ENCODE results near the gene MANBA.
A peak's percentile ranks its signal among the peaks of the same experiment; 100 is the strongest.

MANBA gene

GRCh38 chr4:102667001-102667400, 93.8 kb downstream of the MANBA start:
- DNase-seq: no peak

GRCh38 chr4:102665527-102665926, 95.2 kb downstream of the MANBA start:
- no peak for DNase-seq

- peak; percentile 57 for DNase-seq
Observed at GRCh38 chr4:102663073-102663472, 97.7 kb downstream of the MANBA start.

- DNase-seq: no peak
Observed at GRCh38 chr4:102657206-102657605, 103.6 kb downstream of the MANBA start.

- DNase-seq: no peak
Observed at GRCh38 chr4:102647117-102647516, 113.7 kb downstream of the MANBA start.

- DNase-seq: peak; percentile 79
Observed at GRCh38 chr4:102642631-102643298, 118.0 kb downstream of the MANBA start.

GRCh38 chr4:102641793-102642192, 119.0 kb downstream of the MANBA start:
- DNase-seq: no peak

DNA sequence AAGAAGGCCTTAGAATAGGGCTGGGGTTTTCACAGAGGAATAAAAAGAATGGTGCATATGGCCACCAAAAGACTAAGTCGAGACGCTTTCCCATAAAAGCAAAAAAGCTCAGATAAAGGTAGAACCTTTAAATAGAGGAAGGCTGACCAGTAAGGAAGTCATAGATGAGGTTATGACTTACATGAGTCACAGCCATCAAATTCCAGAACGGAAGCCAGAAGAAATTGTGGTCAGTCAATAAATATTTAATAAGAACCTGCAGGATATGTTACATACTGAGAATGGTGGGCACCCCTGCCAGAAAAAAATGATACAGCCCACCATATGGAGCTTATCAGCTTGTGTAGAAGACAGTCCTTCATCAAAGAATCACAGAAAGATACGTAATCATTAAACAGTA, 120.1 kb downstream of the MANBA start:
- DNase-seq: peak; percentile 46

GRCh38 chr4:102639598-102639997, 121.2 kb downstream of the MANBA start:
- no peak for DNase-seq

DNA sequence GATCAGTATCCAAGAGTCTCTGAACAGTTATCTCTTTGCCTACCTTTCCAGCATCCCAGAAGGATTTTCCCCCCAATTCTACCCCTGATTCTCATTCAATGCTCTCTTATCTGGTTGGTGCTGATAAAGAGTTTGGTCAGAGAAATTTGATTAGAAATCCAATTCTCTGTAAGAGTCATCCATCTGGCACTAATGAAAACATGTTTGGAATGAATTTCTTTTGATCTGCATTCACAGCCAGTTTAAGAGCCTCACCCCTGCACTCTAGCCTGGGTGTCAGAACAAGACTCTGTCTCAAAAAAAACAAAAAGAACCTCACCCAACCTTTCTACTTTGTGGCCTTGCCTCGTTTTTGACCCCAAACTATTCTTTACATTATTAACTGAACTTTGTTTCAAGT, 122.1 kb downstream of the MANBA start:
- peak; percentile 8 for DNase-seq

- DNase-seq: no peak
Observed at GRCh38 chr4:102637391-102637790, 123.4 kb downstream of the MANBA start.

GRCh38 chr4:102633100-102633499, 127.7 kb downstream of the MANBA start:
- no peak for DNase-seq

- peak; percentile 23 for DNase-seq
Observed at GRCh38 chr4:102632241-102633065, 128.3 kb downstream of the MANBA start.

DNA sequence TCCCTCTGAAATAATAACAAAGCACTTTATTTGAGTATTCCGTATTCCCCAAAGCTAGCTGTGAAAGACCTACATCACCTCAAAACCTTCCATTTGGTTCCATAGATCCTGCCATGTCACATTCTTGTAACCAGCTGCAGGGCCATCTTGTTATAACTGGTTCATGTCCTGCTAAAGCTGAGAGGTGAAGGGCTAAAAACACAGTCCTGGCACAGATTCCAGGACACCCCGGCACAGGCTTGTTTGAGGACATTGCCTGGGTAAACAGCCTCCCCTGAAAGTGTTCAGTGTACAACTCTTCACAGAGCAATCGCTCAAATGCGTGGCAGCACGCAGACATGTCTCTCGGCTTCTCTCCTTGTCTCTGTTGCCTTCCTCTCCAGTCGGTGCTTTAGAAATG, 129.2 kb downstream of the MANBA start:
- DNase-seq: no peak

DNA sequence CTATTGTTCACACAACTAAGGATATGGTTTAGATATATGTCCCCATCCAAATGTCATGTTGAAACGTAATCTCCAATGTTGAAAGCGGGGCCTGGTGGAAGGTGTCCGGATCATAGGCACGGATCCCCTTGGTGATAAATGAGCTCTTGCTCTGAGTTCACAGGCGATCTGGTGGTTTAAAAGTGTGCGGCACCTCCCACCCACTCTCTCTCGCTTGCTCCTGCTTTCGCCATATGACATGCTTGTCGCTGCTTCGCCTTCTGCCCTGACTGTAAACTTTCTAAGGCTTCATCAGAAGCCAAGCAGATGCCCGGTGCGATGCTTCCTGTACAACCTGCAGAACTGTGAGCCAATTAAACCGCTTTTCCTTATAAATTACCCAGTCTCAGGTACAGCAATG, 131.1 kb downstream of the MANBA start:
- DNase-seq: no peak

DNA sequence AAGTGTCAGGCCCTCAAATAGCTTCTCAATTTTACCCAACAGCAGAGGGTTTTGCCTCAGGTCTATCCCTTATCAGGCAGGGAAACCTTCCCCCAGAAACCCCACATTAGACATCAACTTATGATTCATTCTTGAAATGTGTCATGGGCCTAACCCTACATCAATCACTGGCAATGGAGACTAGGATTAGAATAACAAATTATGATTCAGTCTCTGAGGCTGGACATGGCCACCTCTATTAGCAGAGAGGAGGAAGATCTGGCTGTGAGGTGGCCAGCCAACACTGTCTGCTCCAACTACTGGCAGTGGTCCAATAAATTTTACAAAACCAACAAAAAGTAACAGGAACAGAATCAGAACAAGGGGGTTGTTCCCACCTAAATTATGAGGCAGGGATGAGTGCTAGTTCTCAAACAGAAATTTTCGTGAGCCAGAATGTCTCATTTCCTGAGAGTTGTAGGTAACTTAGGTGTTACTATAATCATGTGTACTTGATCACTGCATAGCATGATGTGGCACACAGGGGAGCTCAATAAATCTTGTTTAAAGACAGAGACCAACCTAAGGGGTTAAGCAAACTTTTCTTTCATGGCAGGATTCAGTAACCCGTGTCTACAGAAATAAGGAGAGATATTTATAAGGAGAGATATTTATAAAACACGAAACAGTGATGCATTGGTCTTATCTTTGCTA, 132.8 kb downstream of the MANBA start:
- DNase-seq: peak; percentile 59

- peak; percentile 34 for DNase-seq
Observed at GRCh38 chr4:102625232-102625930, 135.4 kb downstream of the MANBA start.

- no peak for DNase-seq
Observed at GRCh38 chr4:102624505-102624904, 136.3 kb downstream of the MANBA start.

DNA sequence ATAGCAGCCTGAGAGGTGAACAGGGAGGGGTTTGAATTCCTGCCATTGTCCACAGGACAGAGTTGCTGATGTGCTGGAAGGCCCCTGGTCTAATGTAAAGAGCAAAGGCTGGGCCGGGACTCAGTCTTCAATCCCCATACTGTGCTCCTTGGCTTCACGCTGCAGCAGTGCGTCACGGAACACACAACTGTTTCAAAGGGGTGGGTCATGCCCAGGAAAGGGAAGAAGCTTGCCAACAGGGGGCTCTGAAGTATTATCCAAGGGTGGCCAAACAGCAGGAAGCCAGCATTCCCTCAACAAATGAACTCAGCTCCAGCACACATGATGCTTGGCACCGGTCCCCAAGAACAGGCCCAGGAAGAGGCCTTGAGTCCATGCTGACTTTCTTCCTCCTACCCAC, 137.1 kb downstream of the MANBA start:
- peak; percentile 82 for DNase-seq

DNA sequence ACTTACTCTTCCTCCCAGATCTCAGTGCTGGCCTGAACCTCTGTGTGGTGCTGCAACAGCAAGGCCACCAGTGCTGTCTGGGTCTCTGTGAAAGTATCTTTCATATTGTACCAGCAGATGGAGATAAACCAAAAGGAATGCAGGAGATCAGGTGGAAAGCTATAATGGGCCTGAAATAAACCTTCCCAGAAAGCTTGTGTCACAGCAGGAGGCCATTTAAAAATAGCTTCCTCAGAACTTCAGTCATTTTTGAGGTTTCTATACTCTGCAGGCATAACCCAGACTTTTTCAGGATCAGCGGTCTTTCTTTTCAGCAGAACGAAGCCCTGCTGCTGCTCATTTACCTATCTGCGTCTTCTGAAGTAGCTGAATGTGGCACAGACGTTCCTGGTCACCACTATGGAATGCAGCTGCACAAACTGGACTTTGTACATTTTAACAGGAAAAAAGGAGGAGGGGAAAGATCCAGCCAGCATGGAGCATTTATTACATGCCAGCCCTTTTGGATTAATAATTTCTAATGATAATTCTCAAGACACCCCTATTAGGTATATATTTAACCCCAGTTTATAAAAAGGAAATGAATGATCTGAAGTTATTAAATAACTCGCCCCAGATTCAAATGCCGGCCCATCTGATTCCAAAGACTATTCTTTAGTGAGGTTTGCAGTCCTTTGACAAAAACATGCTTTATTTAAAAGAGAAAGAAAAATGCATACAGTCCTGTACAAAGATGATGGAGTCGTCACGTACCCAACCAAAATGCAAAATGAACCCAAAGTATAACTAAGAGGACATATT, 139.9 kb downstream of the MANBA start:
- peak; percentile 90 for DNase-seq

DNA sequence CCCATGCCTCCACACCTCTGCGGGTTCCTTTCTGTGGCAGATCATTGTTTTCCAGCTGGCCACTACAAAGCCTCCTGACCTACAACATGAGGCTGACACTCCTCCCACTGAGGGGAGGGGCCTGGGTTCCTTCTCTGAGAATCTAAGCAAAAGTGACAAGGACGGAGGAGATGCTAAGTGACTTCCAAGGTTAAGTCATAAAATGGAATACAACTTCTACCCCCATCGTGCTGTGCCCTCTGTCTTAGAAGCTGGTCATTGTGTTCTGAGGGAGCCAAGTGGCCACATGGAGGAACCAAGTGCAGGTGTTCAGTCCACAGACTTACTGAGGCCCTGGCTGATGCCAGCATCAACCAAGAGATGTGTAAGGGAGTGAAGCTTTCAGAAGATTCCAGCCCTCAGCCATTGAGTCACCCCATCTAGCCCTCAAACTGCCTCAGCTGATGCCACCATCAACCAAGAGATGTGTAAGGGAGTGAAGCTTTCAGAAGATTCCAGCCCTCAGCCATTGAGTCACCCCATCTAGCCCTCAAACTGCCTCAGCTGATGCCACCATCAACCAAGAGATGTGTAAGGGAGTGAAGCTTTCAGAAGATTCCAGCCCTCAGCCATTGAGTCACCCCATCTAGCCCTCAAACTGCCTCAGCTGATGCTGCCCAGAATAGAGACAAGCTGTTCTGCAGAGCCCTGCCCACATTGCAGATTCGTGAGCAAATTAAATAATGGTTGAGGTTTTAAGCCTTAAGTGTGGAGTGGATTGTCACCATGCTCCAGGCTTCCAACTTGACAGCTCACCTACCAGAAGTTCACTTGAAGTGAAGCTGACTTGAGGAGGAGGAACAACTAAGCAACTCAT, 140.8 kb downstream of the MANBA start:
- peak; percentile 51 for DNase-seq
